CD14-positive monocyte (primary cell): ENCODE data around the gene PYROXD2. TPM values are rescaled to one million over a fixed set of nuclear protein-coding genes. Genes with fewer than 3 reads are reported as not detected.

Experiments
- DNase-seq, 3 donors: peaks; one replicate each; pipeline ENCODE4 v3.0.0-alpha.2; 2011 to 2022
- H2AFZ ChIP-seq: 2 replicates; pipeline ENCODE4 v1.6.0; 2012; ENCODE audit warnings: mild to moderate bottlenecking, low read depth, low read length, inconsistent platforms; ENCODE audit not compliant: insufficient read depth, poor library complexity, severe bottlenecking
- H3K27ac ChIP-seq, 2 donors: 1 replicate in 1 of 2; 2 replicates in 1 of 2; pipeline ENCODE4 v1.5.1; 2012 to 2013; ENCODE audit warnings: low read length in 2 of 2, control low read depth in 1 of 2, inconsistent platforms in 1 of 2, low read depth in 1 of 2, mild to moderate bottlenecking in 1 of 2
- H3K27me3 ChIP-seq, 2 donors: one replicate each; pipeline versions ENCODE4 v1.6.0 to v1.6.1; 2011 to 2013; ENCODE audit warnings: low read length in 2 of 2; ENCODE audit not compliant: control insufficient read depth in 2 of 2, insufficient read depth in 2 of 2
- H3K36me3 ChIP-seq, 2 donors: replicated peaks in 1 of 2; 1 replicate in 1 of 2; 2 replicates in 1 of 2; pipeline versions ENCODE4 v1.5.1 to v1.6.1; 2012 to 2013; ENCODE audit warnings: low read length in 2 of 2, control low read depth in 1 of 2, inconsistent platforms in 1 of 2, mild to moderate bottlenecking in 1 of 2; ENCODE audit not compliant: insufficient read depth in 2 of 2, control insufficient read depth in 1 of 2
- H3K4me1 ChIP-seq, 2 donors: 1 replicate in 1 of 2; 2 replicates in 1 of 2; pipeline versions ENCODE4 v1.5.1 to v1.6.1; 2012 to 2013; ENCODE audit warnings: low read length in 2 of 2, control low read depth in 1 of 2, inconsistent platforms in 1 of 2, mild to moderate bottlenecking in 1 of 2, moderate library complexity in 1 of 2; ENCODE audit not compliant: insufficient read depth in 2 of 2, control insufficient read depth in 1 of 2
- H3K4me2 ChIP-seq: replicated peaks from 2 replicates; pipeline ENCODE3; 2012; ENCODE audit warnings: low read length, moderate library complexity, mild to moderate bottlenecking; ENCODE audit not compliant: poor library complexity, severe bottlenecking; ENCODE audit errors: extremely low read depth
- H3K4me3 ChIP-seq, 3 experiments: fragments of 200-600 bp in 1 of 3; sonication (generic) in 1 of 3; replicated peaks in 1 of 3; 1 replicate in 2 of 3; 2 replicates in 1 of 3; pipeline ENCODE4 v1.5.1; 2011 to 2013; ENCODE audit warnings: low read length in 3 of 3, mild to moderate bottlenecking in 3 of 3, control low read depth in 2 of 3, low read depth in 2 of 3, inconsistent platforms in 1 of 3, moderate library complexity in 1 of 3
- H3K79me2 ChIP-seq: 2 replicates; pipeline ENCODE4 v1.6.0; 2012; ENCODE audit warnings: mild to moderate bottlenecking, control low read depth, inconsistent platforms, low read length, moderate library complexity; ENCODE audit not compliant: insufficient read depth
- H3K9ac ChIP-seq: 2 replicates; pipeline ENCODE4 v1.6.0; 2017; ENCODE audit warnings: low read length, mild to moderate bottlenecking; ENCODE audit not compliant: insufficient read depth, poor library complexity, severe bottlenecking
- H3K9me3 ChIP-seq, 2 donors: replicated peaks in 1 of 2; 1 replicate in 1 of 2; 2 replicates in 1 of 2; pipeline versions ENCODE4 v1.5.1 to v1.6.1; 2012 to 2013; ENCODE audit warnings: low read length in 2 of 2, control low read depth in 1 of 2; ENCODE audit not compliant: control insufficient read depth in 1 of 2, insufficient read depth in 1 of 2
- H4K20me1 ChIP-seq: 2 replicates; pipeline ENCODE4 v1.6.0; 2012; ENCODE audit warnings: mild to moderate bottlenecking, low read length, control low read depth, moderate library complexity; ENCODE audit not compliant: insufficient read depth
- H3K27ac Mint-ChIP-seq, 7 donors: one replicate each; pipeline ENCODE4 v1.8.0; 2020; ENCODE audit warnings: mild to moderate bottlenecking in 7 of 7, mixed read lengths in 7 of 7, moderate library complexity in 6 of 7, inconsistent platforms in 2 of 7
- H3K27me3 Mint-ChIP-seq, 3 donors: one replicate each; pipeline ENCODE4 v1.8.0; 2021 to 2022; ENCODE audit warnings: low read depth in 3 of 3, mild to moderate bottlenecking in 3 of 3, mixed read lengths in 3 of 3, moderate library complexity in 3 of 3, inconsistent platforms in 1 of 3
- H3K36me3 Mint-ChIP-seq, 2 donors: one replicate each; pipeline ENCODE4 v1.8.0; 2020; ENCODE audit warnings: mixed read lengths in 2 of 2, inconsistent platforms in 1 of 2, mild to moderate bottlenecking in 1 of 2
- H3K4me1 Mint-ChIP-seq: one replicate; pipeline ENCODE4 v1.8.0; 2020; ENCODE audit warnings: mild to moderate bottlenecking, mixed read lengths
- H3K4me3 Mint-ChIP-seq, 2 donors: one replicate each; pipeline ENCODE4 v1.8.0; 2020; ENCODE audit warnings: mild to moderate bottlenecking in 2 of 2, mixed read lengths in 2 of 2, moderate library complexity in 1 of 2
- H3K9me3 Mint-ChIP-seq, 7 donors: one replicate each; pipeline ENCODE4 v1.8.0; 2020 to 2022; ENCODE audit warnings: mixed read lengths in 7 of 7, mild to moderate bottlenecking in 6 of 7, moderate library complexity in 6 of 7, inconsistent platforms in 2 of 7
- WGBS: methylation state at CpG from one replicate; pipeline ENCODE4 v1.1.5; 2013; ENCODE audit warnings: missing lambda C conversion rate; ENCODE audit not compliant: insufficient coverage; 5-methylcytosine and 5-hydroxymethylcytosine counted together
- intact Hi-C, 2 donors: fragments of 100-400 bp; cut with micrococcal nuclease; formaldehyde crosslinking; loops; one replicate each; pipeline versions ENCODE4 v1.15.0 to v1.15.1; 2023
- polyA plus RNA-seq, 3 donors: library from polyadenylated mRNA; depleted of rRNA in 1 of 3; unstranded in 2 of 3; stranded (reverse) in 1 of 3; fragments of 300-500 nt in 2 of 3; fragments of >200 nt in 1 of 3; fragmentation: Illumina TruSeq in 2 of 3; gene quantifications; 1 replicate in 2 of 3; 2 replicates in 1 of 3; pipeline ENCODE4 v1.2.3, GENCODE V29; 2012 to 2021
- TF ChIP-seq, protein P1 (sequence below): fragments of 200-600 bp; IDR thresholded peaks from one replicate; pipeline ENCODE4 v1.8.0; 2022; ENCODE audit warnings: antibody characterized with exemption, mild to moderate bottlenecking

Gene PYROXD2
- polyA plus RNA-seq, 3 donors, result 0.27 to 21.6 (median 1.00) TPM

DNA sequence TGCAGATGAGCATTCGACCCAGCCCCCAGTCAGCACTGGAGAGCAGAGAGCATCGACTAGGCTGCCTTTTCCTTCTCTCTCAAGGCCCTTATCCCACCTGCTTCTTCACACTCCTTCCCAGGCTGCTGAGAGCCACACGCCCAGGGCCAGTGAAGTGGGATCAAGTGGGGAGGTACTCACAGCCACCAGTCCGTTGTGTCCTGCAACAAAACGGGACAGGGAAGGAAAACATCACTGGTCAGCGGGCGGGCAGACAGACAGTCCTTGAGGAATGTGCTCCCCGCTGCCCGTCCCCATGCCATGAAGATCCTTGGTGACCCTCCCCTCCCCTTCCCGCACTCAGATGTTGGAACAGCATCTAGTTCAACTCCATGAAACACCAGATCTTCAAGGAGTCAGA is 4.2 kb downstream of the PYROXD2 start:
- WGBS, result 95% methylated on average over 7 of the region's 10 CpGs
- Histone ChIP-seq H3K36me3 (no peaks in the 10 kb centered on the region), H3K27ac (no peak overlapping the region), H3K4me3 (no peak overlapping the region), H3K4me1 (peaks cover 12 to 16% of the 10 kb centered on the region in 2 donors), H3K9me3 (no peaks in the 10 kb centered on the region), H3K27me3 (no peaks in the 10 kb centered on the region), H2AFZ (no peak overlapping the region), H3K4me2 (no peak overlapping the region), H3K9ac (no peak overlapping the region), H4K20me1 (no peaks in the 10 kb centered on the region), H3K79me2 (no peaks in the 10 kb centered on the region)
- H3K27ac Mint-ChIP-seq, result no peak overlapping the region
- H3K4me3 Mint-ChIP-seq, result no peak overlapping the region
- intact Hi-C loops, result no loop called here
- H3K27me3 Mint-ChIP-seq, result peaks cover 0 to 3% (median 3%) of the 10 kb centered on the region in 3 donors
- peaks cover 0 to 2% (median 0%) of the 10 kb centered on the region in 7 donors for H3K9me3 Mint-ChIP-seq
- no peak for DNase-seq
- peaks cover 0 to 4% of the 10 kb centered on the region in 2 donors for H3K36me3 Mint-ChIP-seq
- peaks cover 18% of the 10 kb centered on the region for H3K4me1 Mint-ChIP-seq
- TF ChIP-seq, protein P1, sequence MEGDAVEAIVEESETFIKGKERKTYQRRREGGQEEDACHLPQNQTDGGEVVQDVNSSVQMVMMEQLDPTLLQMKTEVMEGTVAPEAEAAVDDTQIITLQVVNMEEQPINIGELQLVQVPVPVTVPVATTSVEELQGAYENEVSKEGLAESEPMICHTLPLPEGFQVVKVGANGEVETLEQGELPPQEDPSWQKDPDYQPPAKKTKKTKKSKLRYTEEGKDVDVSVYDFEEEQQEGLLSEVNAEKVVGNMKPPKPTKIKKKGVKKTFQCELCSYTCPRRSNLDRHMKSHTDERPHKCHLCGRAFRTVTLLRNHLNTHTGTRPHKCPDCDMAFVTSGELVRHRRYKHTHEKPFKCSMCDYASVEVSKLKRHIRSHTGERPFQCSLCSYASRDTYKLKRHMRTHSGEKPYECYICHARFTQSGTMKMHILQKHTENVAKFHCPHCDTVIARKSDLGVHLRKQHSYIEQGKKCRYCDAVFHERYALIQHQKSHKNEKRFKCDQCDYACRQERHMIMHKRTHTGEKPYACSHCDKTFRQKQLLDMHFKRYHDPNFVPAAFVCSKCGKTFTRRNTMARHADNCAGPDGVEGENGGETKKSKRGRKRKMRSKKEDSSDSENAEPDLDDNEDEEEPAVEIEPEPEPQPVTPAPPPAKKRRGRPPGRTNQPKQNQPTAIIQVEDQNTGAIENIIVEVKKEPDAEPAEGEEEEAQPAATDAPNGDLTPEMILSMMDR, result no peak

DNA sequence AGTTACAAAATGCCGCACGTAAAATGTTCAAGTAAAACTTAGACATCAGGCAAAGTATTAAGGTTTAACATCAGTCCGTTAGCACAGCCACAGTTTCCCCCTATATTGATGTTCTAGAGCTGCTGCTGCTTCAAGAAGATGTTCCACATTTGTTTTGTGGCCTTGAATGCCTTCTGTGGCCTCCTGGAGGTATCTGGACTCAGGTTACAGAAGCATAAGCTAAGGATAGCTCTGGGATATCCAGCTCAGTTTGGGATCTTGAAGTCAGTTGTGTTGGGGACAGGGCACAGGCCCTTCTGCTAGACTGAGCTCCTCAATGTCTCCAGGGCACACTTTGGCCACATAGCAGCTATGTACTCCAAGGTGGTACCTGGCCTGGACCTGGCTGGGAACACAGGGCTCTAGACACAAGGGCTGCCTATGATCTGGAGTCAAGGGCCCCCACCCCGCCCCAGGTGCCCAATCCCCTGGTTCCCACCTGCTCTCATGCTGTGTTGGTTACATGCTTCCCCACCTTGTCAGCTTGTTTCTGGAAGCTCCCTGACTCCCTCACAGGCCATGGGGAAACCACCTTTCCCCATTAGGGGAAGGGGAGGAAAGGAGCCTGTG is 4.7 kb downstream of the PYROXD2 start:
- H3K4me3 ChIP-seq, result no peak overlapping the region
- H3K27ac ChIP-seq, result no peak overlapping the region
- H3K9me3 ChIP-seq, result no peaks in the 10 kb centered on the region
- no peaks in the 10 kb centered on the region for H4K20me1 ChIP-seq
- TF ChIP-seq, protein P1, result no peak
- H3K27me3 ChIP-seq, result no peaks in the 10 kb centered on the region
- Mint-ChIP-seq H3K36me3 (no peaks in the 10 kb centered on the region), H3K27ac (no peak overlapping the region), H3K9me3 (peaks cover 0 to 2% (median 0%) of the 10 kb centered on the region in 7 donors), H3K4me1 (peaks cover 13% of the 10 kb centered on the region), H3K27me3 (peaks cover 0 to 3% (median 3%) of the 10 kb centered on the region in 3 donors), H3K4me3 (no peak overlapping the region)
- no peaks in the 10 kb centered on the region for H3K79me2 ChIP-seq
- peaks cover 10 to 12% of the 10 kb centered on the region in 2 donors for H3K4me1 ChIP-seq
- WGBS, result 93% methylated on average over 2 of the region's 4 CpGs
- no peak for DNase-seq
- no peak overlapping the region for H3K4me2 ChIP-seq
- H2AFZ ChIP-seq, result no peak overlapping the region
- intact Hi-C loops, result no loop called here
- H3K36me3 ChIP-seq, result no peaks in the 10 kb centered on the region
- H3K9ac ChIP-seq, result no peak overlapping the region
